Measurements from ENCODE around the gene SAP30BP.

SAP30BP gene

GRCh38 chr17:75757086-75757681 lies 90.0 kb downstream of the SAP30BP start:
- no peak for DNase-seq (ENCODE audit: low read depth, low spot score)

All from ELF-1 (cell line).